HEK293T (cell line): ENCODE data around the gene NFATC2IP.

Experiments used
- CTCF ChIA-PET: fragments of 350-600 bp; formaldehyde crosslinking; extraction: SDS; loops from one replicate; lab custom pipeline; 2021; ENCODE audit warnings: antibody characterized with exemption, inconsistent platforms; lab: Yijun Ruan, JAX
- POLR2A ChIA-PET: fragments of 350-600 bp; formaldehyde crosslinking; extraction: SDS; loops from one replicate; lab custom pipeline; 2020; ENCODE audit warnings: antibody characterized with exemption, inconsistent platforms; lab: Yijun Ruan, JAX
- DNase-seq: peaks from one replicate; pipeline ENCODE4 v3.0.0; 2012; ENCODE audit warnings: mixed read lengths; ENCODE audit errors: extremely low spot score
- ARNT ChIP-seq: fragments of 450-650 bp; IDR thresholded peaks from 2 replicates; pipeline ENCODE4 v1.6.1; 2017; ENCODE audit warnings: mild to moderate bottlenecking
- BHLHE40 ChIP-seq: fragments of 450-650 bp; IDR thresholded peaks from 2 replicates; pipeline ENCODE4 v1.6.1; 2016; ENCODE audit warnings: mild to moderate bottlenecking, moderate library complexity, borderline replicate concordance
- CTBP1 ChIP-seq: fragments of 450-650 bp; IDR thresholded peaks from 2 replicates; pipeline ENCODE4 v1.6.1; 2016; ENCODE audit warnings: borderline replicate concordance
- ELF4 ChIP-seq: fragments of 450-650 bp; IDR thresholded peaks from 2 replicates; pipeline ENCODE4 v1.6.1; 2017; ENCODE audit warnings: antibody characterized with exemption
- FOXA1 ChIP-seq: fragments of 450-650 bp; IDR thresholded peaks from 2 replicates; pipeline ENCODE4 v1.6.1; 2016; ENCODE audit warnings: mild to moderate bottlenecking
- FOXM1 ChIP-seq: fragments of 450-650 bp; IDR thresholded peaks from 2 replicates; pipeline ENCODE4 v1.6.1; 2017; ENCODE audit warnings: mild to moderate bottlenecking, borderline replicate concordance
- HDGF ChIP-seq: fragments of 450-650 bp; IDR thresholded peaks from 2 replicates; pipeline ENCODE4 v1.6.1; 2017; ENCODE audit warnings: antibody characterized with exemption, borderline replicate concordance
- L3MBTL2 ChIP-seq: fragments of 450-650 bp; conservative IDR thresholded peaks from 2 replicates; pipeline ENCODE4 v1.6.1; 2016; ENCODE audit warnings: mild to moderate bottlenecking
- LEF1 ChIP-seq: fragments of 450-650 bp; IDR thresholded peaks from 2 replicates; pipeline ENCODE4 v1.6.1; 2017; ENCODE audit warnings: mild to moderate bottlenecking, borderline replicate concordance
- NFRKB ChIP-seq: fragments of 450-650 bp; IDR thresholded peaks from 2 replicates; pipeline ENCODE4 v1.6.1; 2016; ENCODE audit warnings: mild to moderate bottlenecking, moderate library complexity
- PKNOX1 ChIP-seq: fragments of 450-650 bp; IDR thresholded peaks from 2 replicates; pipeline ENCODE4 v1.6.1; 2016
- SP1 ChIP-seq: fragments of 450-650 bp; IDR thresholded peaks from 2 replicates; pipeline ENCODE4 v1.6.1; 2017
- SUZ12 ChIP-seq: fragments of 450-650 bp; IDR thresholded peaks from 2 replicates; pipeline ENCODE4 v1.6.1; 2016; ENCODE audit warnings: mild to moderate bottlenecking
- TARDBP ChIP-seq: fragments of 450-650 bp; IDR thresholded peaks from 2 replicates; pipeline ENCODE4 v1.6.1; 2016
- ZNF384 ChIP-seq: fragments of 450-650 bp; IDR thresholded peaks from 2 replicates; pipeline ENCODE4 v1.6.1; 2016

NFATC2IP gene

GRCh38 chr16:28905229-28905754, 45.4 kb upstream of the NFATC2IP start:
- TF ChIP-seq ZNF384 (no peak), FOXM1 (no peak), ELF4 (no peak)
- DNase-seq = no peak
- ChIA-PET POLR2A (no interaction called here), CTCF (no interaction called here)

GRCh38 chr16:28905800-28906372, 44.9 kb upstream of the NFATC2IP start:
- ChIA-PET CTCF (no interaction called here), POLR2A (no interaction called here)
- TF ChIP-seq NFRKB (no peak), BHLHE40 (no peak), HDGF (no peak), SUZ12 (no peak), ELF4 (no peak), SP1 (no peak), L3MBTL2 (no peak), ZNF384 (no peak)
- no peak for DNase-seq

- no peak for DNase-seq
- CTCF ChIA-PET = interaction anchor here (0.7 kb wide), 1 partner anchor 35 kb away, joined by 3 read pairs; no protein-coding TSS in a partner anchor
- POLR2A ChIA-PET = no interaction called here
- TF ChIP-seq CTBP1 (no peak), BHLHE40 (no peak), HDGF (no peak), LEF1 (no peak), ZNF384 (no peak), FOXM1 (no peak), ARNT (no peak), FOXA1 (no peak), PKNOX1 (no peak)
Measured at GRCh38 chr16:28910086-28911031, 40.4 kb upstream of the NFATC2IP start.

- ChIA-PET POLR2A (no interaction called here), CTCF (no interaction called here)
- no peak for DNase-seq
- TF ChIP-seq SUZ12 (no peak), NFRKB (no peak), CTBP1 (no peak), TARDBP (no peak), LEF1 (no peak), BHLHE40 (no peak)
Measured at GRCh38 chr16:28912558-28912957, 38.2 kb upstream of the NFATC2IP start.

- no peak for TF ChIP-seq ELF4
- TF ChIP-seq NFRKB = no peak
- no peak for TF ChIP-seq ARNT
- no peak for TF ChIP-seq CTBP1
- TF ChIP-seq HDGF = no peak
- TF ChIP-seq SP1 = no peak
- no peak for TF ChIP-seq ZNF384
- TF ChIP-seq BHLHE40 = no peak
- no peak for TF ChIP-seq FOXA1
- TF ChIP-seq FOXM1 = no peak
- CTCF ChIA-PET = no interaction called here
- POLR2A ChIA-PET = interaction anchor here (0.9 kb wide), 1 partner anchor 31 kb away, joined by 3 read pairs; no protein-coding TSS in a partner anchor
- no peak for DNase-seq
Measured at GRCh38 chr16:28913946-28914724, 36.6 kb upstream of the NFATC2IP start.

- DNase-seq = no peak
- ChIA-PET CTCF (no interaction called here), POLR2A (no interaction called here)
- TF ChIP-seq SP1 = no peak
Measured at GRCh38 chr16:28915181-28915580, 35.6 kb upstream of the NFATC2IP start.

GRCh38 chr16:28917095-28917494, 33.6 kb upstream of the NFATC2IP start:
- TF ChIP-seq ZNF384 = no peak
- ChIA-PET CTCF (no interaction called here), POLR2A (no interaction called here)
- DNase-seq = no peak

GRCh38 chr16:28918698-28919097, 32.0 kb upstream of the NFATC2IP start:
- DNase-seq = no peak
- POLR2A ChIA-PET = no interaction called here

More at GRCh38 chr16:28918698-28919097, 32.0 kb upstream of the NFATC2IP start:
- CTCF ChIA-PET = interaction anchor here (0.8 kb wide), 1 partner anchor 27 kb away, joined by 3 read pairs; no protein-coding TSS in a partner anchor
- TF ChIP-seq NFRKB (no peak), FOXM1 (no peak), SUZ12 (no peak), L3MBTL2 (no peak), FOXA1 (no peak), LEF1 (no peak)
